SK-N-SH (cell line): ENCODE measurements around the gene SPRY1.

Source experiments
- EZH2phosphoT487 ChIP-seq: fragments of 200-600 bp; sonication (generic); IDR thresholded peaks from 2 replicates; pipeline ENCODE4 v1.6.1; 2017; ENCODE audit warnings: low read depth, mixed run types, mild to moderate bottlenecking, antibody characterized with exemption, moderate library complexity, borderline replicate concordance
- FOXM1 ChIP-seq: IDR thresholded peaks from 2 replicates; pipeline ENCODE4 v1.4.0; 2012; ENCODE audit warnings: low read depth, mild to moderate bottlenecking
- RCOR1 ChIP-seq: fragments of 150-350 bp; IDR thresholded peaks from 2 replicates; pipeline ENCODE4 v1.6.1; 2017; ENCODE audit warnings: antibody characterized with exemption, low read length
- TAF1 ChIP-seq: IDR thresholded peaks from 2 replicates; pipeline ENCODE4 v1.6.1; 2012; ENCODE audit warnings: low read depth, mild to moderate bottlenecking, low read length, moderate library complexity, borderline replicate concordance
- TF ChIP-seq, protein P1 (sequence below): IDR thresholded peaks from 2 replicates; pipeline ENCODE4 v1.6.1; 2012; ENCODE audit warnings: mild to moderate bottlenecking, low read depth, low read length, moderate library complexity
- TF ChIP-seq, protein P2 (sequence below): IDR thresholded peaks from 2 replicates; pipeline ENCODE4 v1.4.0; 2012; ENCODE audit warnings: low read depth

DNA sequence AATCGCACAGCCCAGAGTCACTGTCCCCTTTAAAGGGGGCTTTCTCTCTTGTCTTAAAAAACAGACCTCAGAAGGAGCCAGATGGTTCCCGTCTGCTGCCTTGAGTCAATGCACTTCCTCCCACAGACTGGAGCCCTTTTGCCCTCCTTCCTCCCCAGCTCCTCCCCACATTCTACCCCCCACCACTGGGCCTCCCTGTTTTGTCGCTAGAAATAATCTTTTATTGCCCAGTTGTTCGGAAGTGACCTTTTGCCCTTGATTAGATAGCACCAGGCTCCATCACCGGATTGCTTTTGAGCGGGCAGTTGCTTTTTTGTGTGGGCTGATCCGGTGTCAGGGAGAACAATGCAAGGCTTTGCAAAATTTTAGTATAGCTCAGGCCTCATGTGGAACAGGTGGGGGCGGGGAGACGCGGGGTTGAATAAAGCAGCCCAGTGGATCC lies 47.7 kb downstream of the SPRY1 start:
- TF ChIP-seq FOXM1 (no peak), EZH2phosphoT487 (no peak), TAF1 (no peak), RCOR1 (no peak)
- TF ChIP-seq, protein P1, sequence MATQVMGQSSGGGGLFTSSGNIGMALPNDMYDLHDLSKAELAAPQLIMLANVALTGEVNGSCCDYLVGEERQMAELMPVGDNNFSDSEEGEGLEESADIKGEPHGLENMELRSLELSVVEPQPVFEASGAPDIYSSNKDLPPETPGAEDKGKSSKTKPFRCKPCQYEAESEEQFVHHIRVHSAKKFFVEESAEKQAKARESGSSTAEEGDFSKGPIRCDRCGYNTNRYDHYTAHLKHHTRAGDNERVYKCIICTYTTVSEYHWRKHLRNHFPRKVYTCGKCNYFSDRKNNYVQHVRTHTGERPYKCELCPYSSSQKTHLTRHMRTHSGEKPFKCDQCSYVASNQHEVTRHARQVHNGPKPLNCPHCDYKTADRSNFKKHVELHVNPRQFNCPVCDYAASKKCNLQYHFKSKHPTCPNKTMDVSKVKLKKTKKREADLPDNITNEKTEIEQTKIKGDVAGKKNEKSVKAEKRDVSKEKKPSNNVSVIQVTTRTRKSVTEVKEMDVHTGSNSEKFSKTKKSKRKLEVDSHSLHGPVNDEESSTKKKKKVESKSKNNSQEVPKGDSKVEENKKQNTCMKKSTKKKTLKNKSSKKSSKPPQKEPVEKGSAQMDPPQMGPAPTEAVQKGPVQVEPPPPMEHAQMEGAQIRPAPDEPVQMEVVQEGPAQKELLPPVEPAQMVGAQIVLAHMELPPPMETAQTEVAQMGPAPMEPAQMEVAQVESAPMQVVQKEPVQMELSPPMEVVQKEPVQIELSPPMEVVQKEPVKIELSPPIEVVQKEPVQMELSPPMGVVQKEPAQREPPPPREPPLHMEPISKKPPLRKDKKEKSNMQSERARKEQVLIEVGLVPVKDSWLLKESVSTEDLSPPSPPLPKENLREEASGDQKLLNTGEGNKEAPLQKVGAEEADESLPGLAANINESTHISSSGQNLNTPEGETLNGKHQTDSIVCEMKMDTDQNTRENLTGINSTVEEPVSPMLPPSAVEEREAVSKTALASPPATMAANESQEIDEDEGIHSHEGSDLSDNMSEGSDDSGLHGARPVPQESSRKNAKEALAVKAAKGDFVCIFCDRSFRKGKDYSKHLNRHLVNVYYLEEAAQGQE = no peak
- TF ChIP-seq, protein P2, sequence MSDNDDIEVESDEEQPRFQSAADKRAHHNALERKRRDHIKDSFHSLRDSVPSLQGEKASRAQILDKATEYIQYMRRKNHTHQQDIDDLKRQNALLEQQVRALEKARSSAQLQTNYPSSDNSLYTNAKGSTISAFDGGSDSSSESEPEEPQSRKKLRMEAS = no peak
